Activated T-cell treated with anti-CD3 and anti-CD28 coated beads, Interleukin-2, amount 50 U/mL, for 72 hours (primary cell): ENCODE data around the gene TAGLN3. TPM values are rescaled to one million over a fixed set of nuclear protein-coding genes. Genes with fewer than 3 reads are reported as not detected.

Source experiments
- ATAC-seq, 2 donors: fragments of 150-1000 bp; cut with Tn5 transposase; replicated peaks in 1 of 2; 2 replicates each; pipeline ENCODE4 v1.10.0; 2021; ENCODE audit warnings: moderate library complexity in 2 of 2, mild to moderate bottlenecking in 1 of 2
- DNase-seq, 2 donors: peaks; one replicate each; pipeline ENCODE4 v3.0.0; 2021 to 2022; ENCODE audit warnings: mixed read lengths in 1 of 2
- H3K27ac Mint-ChIP-seq: one replicate; pipeline ENCODE4 v1.8.0; 2022; ENCODE audit warnings: mild to moderate bottlenecking, moderate library complexity, mixed read lengths
- H3K27me3 Mint-ChIP-seq: one replicate; pipeline ENCODE4 v1.8.0; 2022; ENCODE audit warnings: low read depth, mixed read lengths
- H3K36me3 Mint-ChIP-seq, 2 donors: one replicate each; pipeline ENCODE4 v1.8.0; 2022; ENCODE audit warnings: mixed read lengths in 2 of 2, mild to moderate bottlenecking in 1 of 2; ENCODE audit not compliant: insufficient read depth in 2 of 2
- H3K4me1 Mint-ChIP-seq: one replicate; pipeline ENCODE4 v1.8.0; 2022; ENCODE audit warnings: low read depth, mixed read lengths
- H3K4me3 Mint-ChIP-seq, 2 donors: one replicate each; pipeline ENCODE4 v1.8.0; 2022; ENCODE audit warnings: mild to moderate bottlenecking in 2 of 2, mixed read lengths in 2 of 2, moderate library complexity in 2 of 2
- H3K9me3 Mint-ChIP-seq, 2 donors: one replicate each; pipeline ENCODE4 v1.8.0; 2022; ENCODE audit warnings: mixed read lengths in 2 of 2
- total RNA-seq, 2 donors: library from RNA; stranded (reverse); gene quantifications; one replicate each; pipeline ENCODE4 v1.2.3, GENCODE V29; 2022

Gene TAGLN3
- under 1 TPM; 0.31 to 0.51 TPM for total RNA-seq

DNA sequence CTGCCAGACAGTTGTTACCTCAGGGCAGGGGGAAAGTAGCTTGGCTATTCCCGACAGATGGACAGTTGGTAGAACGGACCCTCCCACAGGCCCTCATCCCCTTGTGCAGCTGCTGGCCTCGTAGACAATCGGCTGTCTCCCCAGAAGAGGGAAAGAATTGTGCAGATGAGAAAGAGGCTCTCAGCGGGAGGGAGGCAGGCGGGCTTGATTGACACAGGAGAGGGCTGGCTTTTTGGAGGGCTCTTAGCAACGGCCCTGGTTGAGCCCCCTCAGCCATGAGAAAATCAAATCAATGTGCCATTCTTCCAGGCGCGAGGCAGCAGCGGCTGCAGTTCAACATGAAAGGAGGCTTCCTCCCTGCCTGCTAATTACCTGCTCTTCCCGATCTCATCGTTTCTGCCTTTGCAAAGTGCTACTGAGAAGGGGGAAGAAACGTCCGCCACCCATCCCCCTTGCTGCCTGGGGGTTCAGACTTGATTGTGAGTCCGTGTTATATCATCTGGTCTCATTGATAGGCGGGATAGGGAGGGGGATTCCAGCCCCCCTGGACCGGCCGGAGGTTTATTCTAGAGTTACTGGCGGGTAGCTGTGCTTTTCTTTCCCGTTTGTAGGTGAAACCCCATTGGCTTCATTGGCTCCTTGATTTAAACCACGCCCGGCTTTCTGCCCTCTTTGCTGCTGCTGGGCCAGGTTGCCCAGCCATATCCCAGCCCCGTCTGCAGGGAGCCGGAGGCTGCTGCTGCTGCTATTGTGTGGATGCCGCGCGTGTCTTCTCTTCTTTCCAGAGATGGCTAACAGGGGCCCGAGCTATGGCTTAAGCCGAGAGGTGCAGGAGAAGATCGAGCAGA, at the start of gene TAGLN3:
Gene TAGLN3 (plus strand): TSS at position 287 of the 848 bp plus-strand sequence. CDS start 501 bp downstream, at position 788.
- no peaks in the 10 kb centered on the region for H3K36me3 Mint-ChIP-seq
- ATAC-seq, result no peak
- no peak for DNase-seq
- peak within 1 kb of the TSS; percentile 69 to 75 for H3K4me3 Mint-ChIP-seq
- no peak within 1 kb of the TSS for H3K27ac Mint-ChIP-seq
- H3K27me3 Mint-ChIP-seq, result no peaks in the 10 kb centered on the region
- no peaks in the 10 kb centered on the region for H3K9me3 Mint-ChIP-seq
- H3K4me1 Mint-ChIP-seq, result peaks cover 42% of the 10 kb centered on the region

DNA sequence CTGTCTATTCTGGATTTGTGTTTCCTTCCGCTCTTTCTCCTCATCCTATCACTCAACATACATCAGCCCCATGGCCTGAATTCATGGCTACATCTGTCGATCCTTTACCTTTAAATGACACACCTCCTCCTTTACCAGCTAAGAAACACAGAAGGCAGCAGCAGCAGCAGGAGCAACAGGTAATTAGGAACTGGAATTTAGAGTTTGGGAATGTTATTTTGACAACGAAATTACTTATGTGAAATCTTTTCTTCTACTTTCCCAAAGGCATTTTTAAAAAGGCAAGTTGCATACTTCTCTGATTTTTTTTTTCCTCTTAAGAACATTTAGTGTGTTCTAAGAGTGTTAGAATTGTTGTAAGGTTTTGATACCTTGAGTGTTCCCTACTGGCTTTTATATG, 49.0 kb upstream of the TAGLN3 start:
- no peaks in the 10 kb centered on the region for H3K4me1 Mint-ChIP-seq
- peaks cover 5% of the 10 kb centered on the region for H3K27me3 Mint-ChIP-seq
- ATAC-seq (no peak), DNase-seq (no peak)
- H3K36me3 Mint-ChIP-seq, result no peaks in the 10 kb centered on the region
- H3K27ac Mint-ChIP-seq, result no peak overlapping the region
- H3K4me3 Mint-ChIP-seq, result no peak overlapping the region
- H3K9me3 Mint-ChIP-seq, result no peaks in the 10 kb centered on the region

DNA sequence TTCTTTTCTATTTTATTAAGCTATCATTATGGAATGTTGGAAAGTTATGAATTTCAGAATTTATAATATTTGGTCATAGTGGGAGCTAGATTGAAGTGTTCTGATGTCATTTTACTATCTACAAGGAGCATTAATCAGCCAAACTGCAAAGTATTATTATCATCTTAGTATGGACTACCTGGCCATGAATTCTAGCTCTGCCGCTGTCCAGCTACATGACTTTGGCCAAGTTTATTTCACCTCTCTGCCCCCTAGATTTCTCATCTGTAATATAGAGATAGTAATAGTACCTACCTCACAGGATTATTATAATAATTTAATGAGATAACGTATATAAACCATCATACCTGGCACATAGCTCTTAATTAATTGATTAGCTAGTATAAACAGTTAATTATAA, 47.7 kb upstream of the TAGLN3 start:
- no peak for ATAC-seq

DNA sequence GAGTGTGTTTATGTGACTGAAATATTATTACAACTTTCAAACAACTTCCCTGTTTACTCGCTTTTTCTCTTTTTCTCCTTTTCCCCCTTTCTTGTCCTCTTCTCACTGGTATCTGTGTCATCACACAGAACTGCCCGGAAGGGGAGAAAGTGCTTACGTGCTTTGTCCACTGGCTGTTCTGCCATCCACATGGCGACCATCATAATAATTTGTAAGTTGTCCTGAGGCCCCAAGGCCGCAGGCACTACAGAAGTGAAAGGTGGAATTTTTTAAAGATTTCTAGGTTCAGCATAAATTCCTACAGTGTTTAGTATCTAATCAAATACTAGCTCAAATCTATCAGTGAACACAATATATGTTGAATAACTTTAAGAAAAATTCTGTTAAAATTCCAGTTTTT, 46.6 kb upstream of the TAGLN3 start:
- DNase-seq (no peak), ATAC-seq (no peak)
- Mint-ChIP-seq H3K4me3 (no peak overlapping the region), H3K27me3 (peaks cover under 1% of the 10 kb centered on the region), H3K4me1 (no peaks in the 10 kb centered on the region), H3K27ac (no peak overlapping the region), H3K9me3 (no peaks in the 10 kb centered on the region), H3K36me3 (no peaks in the 10 kb centered on the region)

More for the DNA sequence above, 47.7 kb upstream of the TAGLN3 start:
- Mint-ChIP-seq H3K27me3 (peaks cover 5% of the 10 kb centered on the region), H3K4me1 (no peaks in the 10 kb centered on the region), H3K9me3 (no peaks in the 10 kb centered on the region), H3K4me3 (no peak overlapping the region), H3K36me3 (no peaks in the 10 kb centered on the region), H3K27ac (no peak overlapping the region)
- no peak for DNase-seq

DNA sequence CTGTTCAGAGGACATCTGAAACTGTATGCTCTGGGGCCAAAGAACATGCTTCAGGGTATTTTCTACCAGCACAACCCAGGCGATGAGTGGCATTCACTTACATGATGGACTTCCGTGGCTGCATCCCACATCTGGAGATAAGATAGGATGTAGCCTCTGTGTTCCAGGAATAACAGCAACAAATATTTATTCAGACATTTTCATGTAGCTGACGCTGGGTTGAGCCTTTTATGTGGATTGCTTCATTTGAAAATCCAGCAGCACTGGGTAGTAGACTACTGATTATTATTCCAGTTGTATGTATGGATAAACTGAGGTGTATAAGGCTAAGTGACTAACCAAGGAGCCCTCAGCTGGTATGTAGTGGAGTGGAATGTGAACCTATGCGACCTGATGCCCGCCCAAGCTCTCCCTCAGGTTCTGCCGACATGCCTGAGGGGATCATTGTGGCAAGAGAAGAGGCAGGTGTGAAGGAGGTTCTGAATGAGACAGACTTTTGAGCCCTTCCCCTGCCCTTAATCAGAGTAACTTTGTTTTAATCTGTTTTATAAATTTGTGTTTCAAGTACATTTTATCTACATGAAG, 45.8 kb upstream of the TAGLN3 start:
- H3K4me3 Mint-ChIP-seq, result no peak overlapping the region
- DNase-seq (no peak), ATAC-seq (no peak)
- H3K27me3 Mint-ChIP-seq, result peaks cover 10% of the 10 kb centered on the region
- no peaks in the 10 kb centered on the region for H3K36me3 Mint-ChIP-seq
- no peaks in the 10 kb centered on the region for H3K4me1 Mint-ChIP-seq
- H3K9me3 Mint-ChIP-seq, result no peaks in the 10 kb centered on the region
- H3K27ac Mint-ChIP-seq, result no peak overlapping the region

DNA sequence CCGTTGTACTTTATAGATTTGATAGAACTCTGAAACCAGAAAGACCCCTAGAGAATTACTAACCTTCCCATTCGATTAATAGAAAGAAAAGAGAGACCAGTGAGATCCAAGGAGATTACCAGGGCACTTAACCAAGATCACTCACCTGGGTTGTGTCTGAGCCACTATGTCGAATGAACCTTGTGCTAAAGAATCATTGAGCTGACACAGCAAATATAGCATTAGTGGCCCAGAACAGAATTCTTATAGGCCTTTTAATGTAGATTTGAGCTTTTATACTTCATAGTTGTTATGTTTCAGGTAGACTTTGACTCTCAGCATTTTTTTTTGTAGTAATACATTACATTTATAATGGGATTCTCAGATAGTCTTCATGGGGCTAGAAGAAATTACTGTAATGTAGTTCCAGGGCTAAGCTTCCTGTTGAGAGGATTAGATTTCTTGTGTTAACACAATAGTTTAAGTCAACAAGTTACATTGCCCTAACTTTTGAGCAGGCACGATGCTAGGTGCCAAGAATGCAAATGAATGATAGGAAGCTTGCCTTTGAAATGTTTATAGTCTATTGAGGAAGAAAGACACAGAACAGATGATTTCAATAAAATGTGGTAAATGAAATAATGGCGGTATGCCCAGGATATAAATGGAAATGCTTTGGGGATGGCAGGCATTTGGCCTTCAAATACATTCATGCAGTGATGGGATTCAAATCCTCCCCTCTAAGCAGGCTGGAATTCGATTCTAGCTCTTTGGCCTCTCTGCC, 44.3 kb upstream of the TAGLN3 start:
- ATAC-seq (no peak), DNase-seq (no peak)
- no peaks in the 10 kb centered on the region for H3K36me3 Mint-ChIP-seq
- peaks cover 11% of the 10 kb centered on the region for H3K27me3 Mint-ChIP-seq
- H3K9me3 Mint-ChIP-seq, result no peaks in the 10 kb centered on the region
- no peaks in the 10 kb centered on the region for H3K4me1 Mint-ChIP-seq
- H3K4me3 Mint-ChIP-seq, result no peak overlapping the region
- H3K27ac Mint-ChIP-seq, result no peak overlapping the region

DNA sequence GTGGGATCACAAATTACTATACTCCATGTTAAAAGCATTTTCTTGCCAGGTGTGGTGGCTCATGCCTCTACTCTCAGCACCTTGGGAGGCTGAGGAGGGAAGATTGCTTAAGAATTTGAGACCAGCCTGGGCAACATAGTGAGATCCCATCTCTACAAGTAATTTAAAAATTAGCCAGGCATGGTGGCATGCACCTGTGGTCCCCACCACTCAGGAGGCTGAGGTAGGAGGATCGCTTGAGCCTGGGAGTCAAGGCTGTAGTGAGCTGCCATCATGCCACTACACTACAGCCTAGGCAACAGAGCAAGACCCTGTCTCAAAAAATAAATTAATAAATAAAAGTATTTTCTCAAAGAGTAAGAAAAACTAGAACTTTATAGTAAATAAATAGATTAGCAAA, 42.8 kb upstream of the TAGLN3 start:
- Mint-ChIP-seq H3K9me3 (no peaks in the 10 kb centered on the region), H3K27ac (no peak overlapping the region), H3K4me1 (no peaks in the 10 kb centered on the region), H3K36me3 (no peaks in the 10 kb centered on the region), H3K27me3 (peaks cover 11% of the 10 kb centered on the region), H3K4me3 (no peak overlapping the region)
- DNase-seq (no peak), ATAC-seq (no peak)

DNA sequence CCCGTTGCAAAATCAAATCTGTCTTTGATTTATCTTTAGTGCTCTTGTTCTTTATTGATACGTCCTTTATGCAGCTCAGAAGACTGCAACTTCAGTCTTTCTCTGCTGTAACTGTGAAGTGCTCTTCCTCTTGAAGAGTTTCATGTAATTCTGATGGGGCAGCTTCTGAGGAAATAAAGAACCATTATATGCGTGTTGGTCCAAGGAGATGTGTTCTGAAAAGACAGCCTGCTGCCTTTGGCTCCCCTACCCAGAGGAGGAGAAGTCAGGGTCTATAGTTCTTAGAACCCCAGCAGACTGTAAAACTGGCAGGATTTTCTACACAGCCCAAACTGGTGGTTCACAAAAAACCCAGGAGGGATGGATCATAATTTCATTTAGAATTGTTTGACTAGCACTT, 42.3 kb upstream of the TAGLN3 start:
- no peaks in the 10 kb centered on the region for H3K9me3 Mint-ChIP-seq
- H3K36me3 Mint-ChIP-seq, result no peaks in the 10 kb centered on the region
- H3K4me1 Mint-ChIP-seq, result no peaks in the 10 kb centered on the region
- DNase-seq (no peak), ATAC-seq (no peak)
- no peak overlapping the region for H3K4me3 Mint-ChIP-seq
- H3K27ac Mint-ChIP-seq, result no peak overlapping the region
- H3K27me3 Mint-ChIP-seq, result peaks cover 11% of the 10 kb centered on the region

DNA sequence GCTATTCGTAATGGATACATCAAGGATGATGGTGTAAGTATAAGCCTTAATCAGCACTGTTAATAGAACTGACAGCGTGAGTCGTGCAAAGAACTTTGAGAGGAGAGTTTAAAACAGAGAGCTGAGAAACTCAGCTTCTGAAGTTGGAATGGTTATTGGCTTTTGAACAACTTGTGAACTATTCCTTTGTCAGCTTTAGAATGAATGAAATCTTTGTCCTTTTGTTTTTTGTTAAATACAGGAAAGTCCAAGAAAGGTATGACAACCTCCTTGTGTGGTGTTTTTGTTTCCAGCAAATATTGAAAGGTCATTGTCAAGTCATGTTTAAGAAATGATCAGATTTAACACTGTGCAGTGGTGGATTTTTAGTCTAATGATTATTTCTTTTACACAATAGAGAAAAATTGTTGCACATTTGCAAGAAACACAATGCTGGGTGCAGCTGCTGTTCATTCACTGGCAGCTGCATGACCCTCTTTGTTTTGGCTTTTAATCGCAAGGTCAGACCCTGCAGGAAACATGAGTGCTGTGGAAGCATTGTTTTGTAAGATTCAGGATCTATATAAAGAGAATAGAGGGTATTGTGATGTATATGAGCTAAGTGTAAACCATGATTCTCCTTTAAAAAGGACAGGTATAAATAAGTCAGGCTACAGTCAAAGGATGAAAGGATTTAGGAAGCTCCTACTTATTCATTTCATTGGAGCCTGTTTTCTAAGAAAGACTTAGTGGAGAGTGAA, 41.6 kb upstream of the TAGLN3 start:
- H3K36me3 Mint-ChIP-seq, result no peaks in the 10 kb centered on the region
- H3K4me1 Mint-ChIP-seq, result no peaks in the 10 kb centered on the region
- peaks cover 11% of the 10 kb centered on the region for H3K27me3 Mint-ChIP-seq
- H3K9me3 Mint-ChIP-seq, result no peaks in the 10 kb centered on the region
- peak overlapping the region; percentile 49 for H3K27ac Mint-ChIP-seq
- DNase-seq (no peak), ATAC-seq (no peak)
- no peak overlapping the region for H3K4me3 Mint-ChIP-seq

DNA sequence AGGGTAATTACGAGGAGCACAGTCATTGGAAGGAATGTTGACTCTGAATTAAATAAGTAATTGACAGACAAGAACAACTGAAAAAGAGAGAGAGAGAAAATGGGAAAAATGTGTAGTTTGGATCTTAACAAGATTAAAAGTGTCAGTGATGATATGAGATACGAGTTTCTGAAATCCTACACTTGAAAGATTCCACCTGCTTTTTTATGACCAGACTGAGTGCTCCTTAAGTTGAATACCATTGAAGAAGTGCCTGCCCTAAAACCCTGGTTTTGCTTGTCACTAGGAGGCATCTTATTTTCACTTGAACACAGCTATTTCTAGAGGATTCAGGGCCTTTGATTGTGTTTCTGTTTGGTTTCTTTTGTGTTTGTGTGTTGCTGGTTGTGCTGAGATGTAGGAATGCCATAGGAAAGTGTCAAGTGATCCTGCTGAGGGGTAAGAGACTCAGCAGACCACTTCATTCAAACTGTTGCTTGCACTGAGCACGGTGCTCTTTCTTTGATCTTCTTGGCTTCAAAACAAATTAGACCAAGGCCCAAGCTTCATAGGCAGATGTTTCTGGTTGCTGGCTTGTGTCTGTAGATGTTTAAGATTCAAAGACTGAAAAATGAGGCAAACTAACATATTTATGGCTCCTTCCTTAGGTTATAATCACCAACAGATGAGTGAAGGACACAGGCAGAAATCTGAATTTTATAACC, 37.1 kb upstream of the TAGLN3 start:
- Mint-ChIP-seq H3K9me3 (no peaks in the 10 kb centered on the region), H3K4me1 (peaks cover 7% of the 10 kb centered on the region), H3K36me3 (no peaks in the 10 kb centered on the region), H3K27me3 (peaks cover 11% of the 10 kb centered on the region), H3K27ac (no peak overlapping the region), H3K4me3 (no peak overlapping the region)
- DNase-seq, result no peak
- ATAC-seq, result no peak

DNA sequence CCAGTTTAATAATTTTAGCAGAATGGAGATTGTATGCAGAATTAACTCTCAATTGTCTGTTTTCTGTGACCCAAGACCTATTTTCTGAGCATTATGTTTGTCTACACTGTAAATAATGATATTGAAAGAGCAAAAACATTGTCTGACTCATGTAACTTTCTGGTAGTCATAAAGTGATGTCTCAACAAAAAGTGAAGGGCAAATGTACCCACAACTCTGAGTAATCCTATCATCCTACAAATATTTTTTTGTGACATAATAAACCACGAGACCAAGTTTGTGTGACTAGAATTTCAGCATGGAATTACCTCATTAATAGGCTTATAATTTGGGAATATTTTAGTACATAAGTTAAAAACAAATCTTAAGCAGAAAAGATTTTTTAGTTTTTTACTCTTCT, 35.3 kb upstream of the TAGLN3 start:
- H3K9me3 Mint-ChIP-seq, result no peaks in the 10 kb centered on the region
- no peak overlapping the region for H3K27ac Mint-ChIP-seq
- ATAC-seq, result peak; percentile 64 to 83
- no peak overlapping the region for H3K4me3 Mint-ChIP-seq
- H3K36me3 Mint-ChIP-seq, result no peaks in the 10 kb centered on the region
- no peaks in the 10 kb centered on the region for H3K27me3 Mint-ChIP-seq
- DNase-seq, result no peak
- peaks cover 18% of the 10 kb centered on the region for H3K4me1 Mint-ChIP-seq

DNA sequence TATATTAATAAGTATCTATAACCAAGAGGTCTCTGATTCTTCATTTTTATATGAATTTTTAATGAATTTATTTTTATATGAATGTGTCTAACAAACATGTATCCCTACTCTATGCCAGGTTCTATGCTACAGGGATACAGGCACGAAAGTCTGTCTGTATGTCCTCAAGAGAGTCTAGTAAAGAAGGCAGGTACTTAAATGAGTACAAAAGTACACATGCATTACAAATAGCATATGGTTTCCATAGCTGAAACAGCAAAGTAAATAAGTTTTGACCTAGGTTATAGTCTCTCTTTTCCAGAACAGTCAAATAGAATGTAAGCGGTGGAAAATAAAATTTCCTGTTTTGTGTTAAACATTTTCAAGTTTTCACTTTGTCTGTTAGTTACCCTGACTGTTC, 33.2 kb upstream of the TAGLN3 start:
- Mint-ChIP-seq H3K4me3 (no peak overlapping the region), H3K4me1 (peaks cover 18% of the 10 kb centered on the region), H3K9me3 (no peaks in the 10 kb centered on the region), H3K27ac (peak overlapping the region; percentile 6), H3K36me3 (no peaks in the 10 kb centered on the region), H3K27me3 (no peaks in the 10 kb centered on the region)
- peak; percentile 53 to 76 for ATAC-seq
- DNase-seq, result no peak
